Heart left ventricle (tissue), 16 donors: ENCODE data around the gene SLIT3. TPM values are rescaled to one million over a fixed set of nuclear protein-coding genes. Genes with fewer than 3 reads are reported as not detected.
A peak's percentile ranks its signal among the peaks of the same experiment; 100 is the strongest.

Experiments used
- ATAC-seq, 4 donors: fragments of 200-7000 bp; cut with Tn5 transposase; one replicate each; pipeline ENCODE4 v1.9.1; 2020 to 2022; ENCODE audit warnings: moderate library complexity in 4 of 4, mild to moderate bottlenecking in 3 of 4, moderate number of reproducible peaks in 1 of 4
- DNase-seq, 5 donors: peaks; one replicate each; pipeline ENCODE4 v3.0.0-alpha.2; 2020
- H3K27ac ChIP-seq, 12 donors: fragments of 200-600 bp; sonication (generic) in 4 of 12; one replicate each; pipeline versions ENCODE4 v1.5.0 to v1.8.0; 2016 to 2022; ENCODE audit warnings: mild to moderate bottlenecking in 2 of 12
- H3K27me3 ChIP-seq, 9 donors: fragments of 200-600 bp; sonication (generic) in 2 of 9; one replicate each; pipeline versions ENCODE4 v1.5.1 to v1.8.0; 2016 to 2022; ENCODE audit warnings: mild to moderate bottlenecking in 3 of 9
- H3K36me3 ChIP-seq, 9 donors: fragments of 200-600 bp; sonication (generic) in 2 of 9; one replicate each; pipeline versions ENCODE4 v1.5.0 to v1.8.0; 2018 to 2022; ENCODE audit warnings: mild to moderate bottlenecking in 2 of 9
- H3K4me1 ChIP-seq, 12 donors: fragments of 200-600 bp; sonication (generic) in 4 of 12; one replicate each; pipeline versions ENCODE4 v1.5.0 to v1.8.0; 2016 to 2022; ENCODE audit warnings: mild to moderate bottlenecking in 3 of 12
- H3K4me3 ChIP-seq, 12 donors: fragments of 200-600 bp; sonication (generic) in 4 of 12; one replicate each; pipeline versions ENCODE4 v1.5.0 to v1.8.0; 2017 to 2022; ENCODE audit warnings: mild to moderate bottlenecking in 9 of 12, moderate library complexity in 4 of 12
- H3K9me3 ChIP-seq, 12 donors: fragments of 200-600 bp; sonication (generic) in 4 of 12; one replicate each; pipeline versions ENCODE4 v1.5.0 to v1.8.0; 2016 to 2022; ENCODE audit warnings: mild to moderate bottlenecking in 1 of 12
- CTCF ChIP-seq, 12 donors: fragments of 200-600 bp; sonication (generic) in 4 of 12; IDR thresholded peaks; one replicate each; pipeline versions ENCODE4 v1.5.0 to v1.8.0; 2018 to 2022; ENCODE audit warnings: antibody characterized with exemption in 12 of 12, mild to moderate bottlenecking in 5 of 12
- POLR2A ChIP-seq, 2 donors: fragments of 450-650 bp; IDR thresholded peaks; one replicate each; pipeline ENCODE4 v1.6.1; 2017; ENCODE audit warnings: antibody characterized with exemption in 2 of 2, mild to moderate bottlenecking in 2 of 2, moderate library complexity in 2 of 2
- WGBS, 4 donors: extraction: QIAGEN DNeasy Blood & Tissue Kit in 2 of 4; methylation state at CpG; one replicate each; pipeline versions ENCODE4 v1.1.5 to v1.1.7; 2013 to 2018; 5-methylcytosine and 5-hydroxymethylcytosine counted together
- intact Hi-C, 10 donors: fragments of 100-400 bp; cut with DNase I; formaldehyde crosslinking; loops; one replicate each; pipeline versions ENCODE4 v1.11.1 to v1.14.2; 2022
- polyA plus RNA-seq, 2 donors: library from polyadenylated mRNA; stranded (reverse); fragments of 200-250 nt; gene quantifications; one replicate each; pipeline ENCODE4 v1.2.3, GENCODE V29; 2013
- total RNA-seq, 9 donors: library from RNA; depleted of rRNA in 2 of 9; stranded (reverse); fragments of >200 nt in 2 of 9; fragmentation: NEBNext Ultra II Directional in 3 of 9; extraction: Animal tissue kit (Norgen Biotek cat#: 25700) in 3 of 9; gene quantifications; one replicate each; pipeline versions ENCODE4 v1.1.0 to v1.2.4, GENCODE V29; 2016 to 2023
- donor health status: ischemic (EF 13 %, LVEDD 7.1; RV severe dilation, severe dysfunction).
- donor health status: healthy with polysubstance abuse.
- donor health status: DM: no; HTN: yes; CAD: no.
- donor health status: DM: no; HTN: no; CAD: no.
- donor health status: ischemic (EF 25% LVEDD 6.9; RV normal size, moderate dysfunction).
- donor health status: ischemic (EF 25% LVEDD 5.7; RV mildly dilated, moderate dysfunction).
- donor health status: healthy.
- donor health status: DM: yes; HTN: yes; CAD: no.
- donor health status: ischemic (EF 35%, LVEDD 5.7; RV mildly dilated, moderate dysfunction).
- donor health status: nonischemic (EF 11% LVEDD 7.7; RV severe dilation, severe dysfunction).
- donor health status: DM: yes; HTN: yes; CAD: no.
- donor health status: PGD.
- donor health status: ischemic (EF 29% LVEDD 5.4; RV normal size, mild dysfunction).
- donor health status: nonischemic (EF 23%, LVEDD 6.1; RV moderate dilation, normal function).

The SLIT3 gene
- total and polyA plus RNA-seq, 11 donors, result 2.3 to 40.3 (median 14.4) TPM

GRCh38 chr5:168935183-168935582 lies 365.8 kb downstream of the SLIT3 start:
- no peak for TF ChIP-seq POLR2A (IDR thresholded peaks at IDR 0.05)
- TF ChIP-seq CTCF (IDR thresholded peaks at IDR 0.05), result no peak
- H3K9me3 ChIP-seq, result no peaks in the 10 kb centered on the region
- no peak overlapping the region for H3K27ac ChIP-seq
- peaks cover 0 to 15% (median 0%) of the 10 kb centered on the region in 12 donors for H3K4me1 ChIP-seq
- intact Hi-C loops, result no loop called here
- H3K4me3 ChIP-seq, result no peak overlapping the region
- peaks cover 0 to 2% (median 0%) of the 10 kb centered on the region in 9 donors for H3K27me3 ChIP-seq
- H3K36me3 ChIP-seq, result no peaks in the 10 kb centered on the region
- ATAC-seq (no peak), DNase-seq (no peak)
- 94 to 97% (median 95%) methylated on average over 2 of the region's 2 CpGs for WGBS, 4 donors

DNA sequence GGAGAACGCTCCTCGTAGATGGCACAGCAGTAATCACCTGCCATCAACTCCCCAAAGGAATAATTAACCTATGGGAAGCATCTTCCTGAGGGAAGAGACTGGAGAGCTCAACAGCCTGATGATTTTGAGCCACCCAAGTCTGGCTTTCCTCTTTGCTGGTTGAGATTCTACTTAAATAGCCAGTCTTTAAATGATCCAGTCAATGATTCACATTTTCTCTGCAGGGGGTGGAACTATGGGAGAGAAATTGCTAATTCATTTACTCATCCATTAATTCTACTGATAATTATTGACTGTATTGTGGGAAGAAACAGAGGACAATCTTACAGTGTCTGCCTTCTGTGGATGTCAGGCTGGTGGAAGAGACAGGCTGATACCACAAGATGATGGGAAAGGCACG lies 366.8 kb downstream of the SLIT3 start:
- intact Hi-C loops, result no loop called here
- H3K36me3 ChIP-seq, result no peaks in the 10 kb centered on the region
- no peak overlapping the region for H3K27ac ChIP-seq
- peaks cover 0 to 15% (median 0%) of the 10 kb centered on the region in 12 donors for H3K4me1 ChIP-seq
- no peak for ATAC-seq
- peaks cover 0 to 2% (median 0%) of the 10 kb centered on the region in 9 donors for H3K27me3 ChIP-seq
- WGBS, 4 donors, result 89 to 93% (median 91%) methylated on average over 3 of the region's 3 CpGs
- no peak for DNase-seq
- no peaks in the 10 kb centered on the region for H3K9me3 ChIP-seq
- no peak for TF ChIP-seq CTCF (IDR thresholded peaks at IDR 0.05)
- no peak for TF ChIP-seq POLR2A (IDR thresholded peaks at IDR 0.05)
- no peak overlapping the region for H3K4me3 ChIP-seq

GRCh38 chr5:168932400-168933189 lies 368.3 kb downstream of the SLIT3 start:
- intact Hi-C loops, result no loop called here
- no peak overlapping the region for H3K4me3 ChIP-seq
- no peaks in the 10 kb centered on the region for H3K9me3 ChIP-seq
- no peak overlapping the region for H3K27ac ChIP-seq
- DNase-seq (no peak), ATAC-seq (no peak)
- no peaks in the 10 kb centered on the region for H3K36me3 ChIP-seq
- peaks cover 0 to 2% (median 0%) of the 10 kb centered on the region in 9 donors for H3K27me3 ChIP-seq
- TF ChIP-seq CTCF (IDR thresholded peaks at IDR 0.05), result no peak
- no peak for TF ChIP-seq POLR2A (IDR thresholded peaks at IDR 0.05)
- WGBS, 4 donors, result 81 to 88% (median 85%) methylated on average over 10 of the region's 10 CpGs
- peaks cover 0 to 15% (median 0%) of the 10 kb centered on the region in 12 donors for H3K4me1 ChIP-seq

DNA sequence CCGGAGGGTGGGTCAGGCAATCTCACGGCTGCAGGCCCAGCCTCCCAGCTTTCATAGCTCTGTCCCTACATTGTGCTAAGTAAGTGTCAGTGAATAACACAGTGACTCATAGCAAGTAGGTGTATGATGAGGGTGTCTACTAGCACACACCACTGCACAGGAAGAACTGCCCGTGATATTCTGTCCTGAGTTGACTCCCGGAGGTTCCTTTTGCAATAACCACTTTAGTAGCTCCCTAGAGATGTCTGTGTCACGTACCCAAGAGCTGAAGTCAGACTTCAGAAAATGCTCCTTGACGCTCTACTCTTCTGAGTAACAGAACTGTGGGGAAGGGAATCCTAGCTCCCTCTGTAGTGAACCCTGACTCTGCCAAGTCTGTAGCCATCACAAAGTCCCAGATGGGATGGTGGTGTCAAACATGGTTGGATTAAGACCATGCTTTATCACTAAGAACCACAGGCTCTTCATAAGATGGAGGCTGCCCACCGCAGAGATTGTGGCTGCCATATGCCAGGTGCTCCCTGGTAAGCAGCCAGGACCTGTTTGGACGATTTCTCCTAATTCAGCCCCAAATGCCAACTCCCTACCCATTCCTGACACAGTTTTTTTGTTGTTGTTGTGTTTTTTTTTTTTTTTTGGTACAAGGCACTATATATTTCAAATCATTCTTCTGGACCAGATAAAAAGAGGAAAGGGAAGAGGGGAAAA lies 369.1 kb downstream of the SLIT3 start:
- 68 to 73% (median 70%) methylated on average over 8 of the region's 8 CpGs for WGBS, 4 donors
- no peak overlapping the region for H3K4me3 ChIP-seq
- DNase-seq (no peak), ATAC-seq (peak in 3 of 4 donors; percentile 57 to 91 (median 82))
- H3K4me1 ChIP-seq, result peaks cover 0 to 15% (median 0%) of the 10 kb centered on the region in 12 donors
- H3K27me3 ChIP-seq, result peaks cover 0 to 2% (median 0%) of the 10 kb centered on the region in 9 donors
- H3K27ac ChIP-seq, result no peak overlapping the region
- H3K9me3 ChIP-seq, result no peaks in the 10 kb centered on the region
- H3K36me3 ChIP-seq, result no peaks in the 10 kb centered on the region
- TF ChIP-seq CTCF (IDR thresholded peaks at IDR 0.05), result no peak
- no peak for TF ChIP-seq POLR2A (IDR thresholded peaks at IDR 0.05)
- intact Hi-C loops, result no loop called here
